ENCODE measurements around the gene HACD2. TPM values are rescaled to one million over a fixed set of nuclear protein-coding genes. Genes with fewer than 3 reads are reported as not detected.

The HACD2 gene
- polyA plus RNA-seq, 1 donor, result 53.6 TPM

DNA sequence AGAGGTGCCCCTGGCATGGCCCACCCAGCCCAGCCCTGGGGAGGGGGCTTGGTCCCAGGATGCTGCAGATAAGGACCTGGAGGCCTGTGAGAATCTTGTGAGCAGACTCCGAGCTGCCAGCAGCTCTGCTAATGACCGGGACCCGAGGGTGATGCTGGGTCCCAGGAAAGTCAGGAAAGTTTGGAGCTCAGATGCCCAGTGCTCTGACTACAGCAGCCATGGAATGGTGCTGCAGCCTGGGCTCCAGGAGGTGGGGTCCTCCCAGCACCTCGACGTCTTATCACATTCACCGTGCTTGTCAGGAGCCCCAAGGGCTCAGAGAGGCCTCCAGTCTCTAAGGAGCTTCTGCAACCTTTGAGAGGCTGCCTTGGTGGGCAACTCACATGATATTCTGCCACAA lies 101.7 kb downstream of the HACD2 start:
- no peak for DNase-seq

GRCh38 chr3:123481722-123482457 lies 103.0 kb downstream of the HACD2 start:
- DNase-seq, result no peak

DNA sequence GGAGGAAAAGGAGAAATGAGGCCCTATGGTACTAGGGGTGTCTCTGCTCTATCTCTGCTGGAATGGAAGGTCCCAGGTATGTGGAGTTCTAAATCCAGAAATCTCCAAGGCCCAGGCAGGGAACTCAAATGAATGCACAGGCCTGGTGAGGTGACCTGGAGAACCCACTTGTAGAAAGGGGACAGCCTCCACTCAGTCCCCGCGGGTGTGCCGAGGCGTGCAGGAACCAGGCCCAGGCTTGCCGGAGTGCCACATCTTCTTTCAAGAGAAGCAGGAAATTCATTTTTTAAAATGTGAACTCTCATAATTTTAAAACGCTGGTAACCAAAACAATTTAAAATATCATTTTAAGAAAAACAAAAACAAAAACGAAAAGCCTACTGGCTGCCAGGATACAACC lies 103.8 kb downstream of the HACD2 start:
- no peak for DNase-seq

DNA sequence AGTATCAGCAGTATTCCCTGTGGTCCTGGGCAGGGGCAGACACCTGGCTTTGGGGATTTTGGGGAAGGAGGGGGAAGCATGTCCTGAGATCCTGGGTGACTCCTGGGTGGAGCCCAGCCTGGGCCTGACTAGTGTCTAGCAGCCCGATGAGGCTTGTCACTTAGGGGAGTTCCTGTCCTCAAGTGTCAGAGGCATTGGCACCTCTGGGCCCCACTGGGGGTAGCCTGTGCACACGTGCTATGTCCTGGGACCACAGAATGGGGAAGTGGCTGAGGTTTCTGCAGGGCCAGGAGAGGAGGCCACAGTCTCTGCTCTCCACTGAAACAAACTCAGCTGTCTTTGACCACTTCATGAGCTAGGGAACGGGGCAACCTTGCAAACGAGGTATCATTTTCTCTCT lies 104.4 kb downstream of the HACD2 start:
- DNase-seq, result no peak

DNA sequence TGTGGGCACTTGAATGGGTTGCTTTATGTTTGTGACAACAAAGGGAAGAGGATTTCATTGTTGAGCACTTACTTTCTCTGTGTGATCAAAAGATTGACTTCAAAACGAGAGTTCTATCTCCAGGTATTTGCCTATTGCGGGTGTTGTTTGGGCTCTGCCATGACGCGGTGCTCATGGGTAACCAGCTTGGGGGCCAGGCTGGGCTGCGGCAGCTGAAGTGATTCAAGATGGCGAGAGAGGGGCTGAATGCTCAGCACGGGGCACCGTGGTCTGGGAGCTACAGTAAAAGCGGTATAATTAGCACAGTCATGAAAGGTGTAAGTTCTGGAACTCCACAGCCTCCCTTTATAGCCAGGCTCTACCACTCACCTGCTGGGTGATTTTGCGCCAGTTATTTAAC lies 105.0 kb downstream of the HACD2 start:
- no peak for DNase-seq

- no peak for DNase-seq
Observed at GRCh38 chr3:123478314-123478713, 106.5 kb downstream of the HACD2 start.

DNA sequence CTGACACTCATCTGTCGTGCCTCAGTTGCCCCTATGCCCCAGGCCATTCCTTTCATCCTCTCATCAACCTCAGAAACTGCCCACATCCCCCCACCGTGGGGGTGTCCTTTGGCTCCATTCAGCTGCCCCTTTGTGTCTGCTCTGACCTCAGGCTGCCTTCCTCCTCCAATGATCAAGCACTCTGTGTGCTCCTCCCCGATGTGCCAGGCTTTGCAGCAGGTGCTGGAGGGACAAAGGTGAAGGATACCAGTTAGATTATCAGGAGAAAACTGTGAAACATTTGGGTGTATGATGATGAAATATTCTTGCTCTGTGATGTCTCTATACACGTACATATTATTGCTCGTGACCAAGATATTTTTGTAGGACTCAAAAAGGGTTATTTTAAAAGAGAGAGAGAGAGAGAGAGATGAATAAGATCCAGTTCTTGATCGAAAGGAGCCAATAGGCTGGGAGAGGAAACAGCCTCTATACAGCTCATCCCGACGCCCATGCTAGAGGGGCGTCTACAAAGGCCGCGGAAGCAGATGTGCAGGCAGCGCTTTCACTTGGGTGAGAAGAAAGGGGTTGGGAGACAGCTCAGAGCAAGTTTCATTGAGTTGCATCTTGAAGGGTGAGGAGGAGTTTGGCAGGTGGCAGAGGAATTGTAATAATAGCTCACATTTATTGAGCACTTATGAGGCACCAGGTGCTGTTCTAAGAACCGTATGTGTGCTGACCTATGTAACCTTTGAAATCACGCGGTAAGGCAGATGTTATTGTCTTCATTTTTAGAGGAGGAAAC lies 107.7 kb downstream of the HACD2 start:
- DNase-seq, result no peak

DNA sequence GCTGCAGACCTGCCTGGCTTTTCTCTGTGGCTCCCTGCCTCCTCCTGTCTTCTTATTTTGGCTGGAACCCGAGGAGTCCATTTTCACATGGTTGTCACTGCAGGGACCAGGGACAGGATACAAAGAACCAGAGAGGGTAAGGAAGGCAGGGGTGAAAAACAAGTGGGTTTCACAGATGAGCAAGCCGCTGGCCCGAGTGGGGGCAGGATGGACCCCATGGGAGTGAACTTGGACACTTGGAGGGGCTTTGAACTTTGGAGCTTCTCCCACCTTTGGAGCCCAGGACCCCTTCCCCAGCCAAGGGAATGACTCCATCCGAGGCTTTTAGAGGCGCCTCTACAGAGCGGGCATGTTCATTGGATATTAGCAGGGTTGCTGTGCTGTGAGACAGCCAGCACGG lies 109.1 kb downstream of the HACD2 start:
- no peak for DNase-seq

DNA sequence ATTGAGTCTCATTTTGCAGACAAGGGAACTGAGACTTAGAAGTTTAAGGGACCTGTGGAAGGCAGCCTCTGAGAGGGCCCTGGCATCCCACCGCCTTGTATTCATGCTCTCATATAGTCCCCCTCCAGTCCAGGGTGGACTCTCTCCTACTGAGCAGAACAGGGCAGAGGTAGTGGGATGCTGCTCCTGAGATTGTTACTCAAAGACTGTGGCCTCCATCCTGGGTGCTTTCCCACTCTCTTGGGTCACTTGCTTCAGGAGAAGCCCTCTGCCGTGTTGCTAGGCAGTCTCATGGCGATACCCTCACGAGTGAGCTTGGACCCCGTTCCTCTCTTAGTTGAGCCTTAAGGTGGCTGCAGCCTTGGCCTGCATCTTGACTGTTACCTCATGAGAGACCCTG lies 113.7 kb downstream of the HACD2 start:
- no peak for DNase-seq

- no peak for DNase-seq
Observed at GRCh38 chr3:123469323-123469995, 115.4 kb downstream of the HACD2 start.

DNA sequence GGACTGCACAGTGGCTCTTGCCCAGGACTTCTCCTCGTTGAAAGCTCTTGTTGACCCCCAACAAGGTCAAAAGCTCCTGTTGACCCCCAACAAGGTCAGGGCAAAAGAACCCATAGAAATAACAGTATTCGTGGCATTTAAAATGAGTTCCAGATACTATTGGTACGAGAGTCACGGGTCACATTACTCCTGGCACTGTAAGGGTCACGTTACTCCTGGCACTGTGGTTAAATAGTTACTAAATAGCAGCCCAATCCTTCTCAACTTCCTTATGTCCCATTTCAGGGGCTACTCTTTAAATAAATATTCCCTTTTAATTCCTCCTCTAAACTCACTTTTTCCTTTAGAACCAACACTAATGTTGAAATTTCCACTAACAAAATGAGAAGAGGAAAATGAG lies 117.8 kb downstream of the HACD2 start:
- no peak for DNase-seq

- no peak for DNase-seq
Observed at GRCh38 chr3:123464211-123464610, 120.6 kb downstream of the HACD2 start.

DNA sequence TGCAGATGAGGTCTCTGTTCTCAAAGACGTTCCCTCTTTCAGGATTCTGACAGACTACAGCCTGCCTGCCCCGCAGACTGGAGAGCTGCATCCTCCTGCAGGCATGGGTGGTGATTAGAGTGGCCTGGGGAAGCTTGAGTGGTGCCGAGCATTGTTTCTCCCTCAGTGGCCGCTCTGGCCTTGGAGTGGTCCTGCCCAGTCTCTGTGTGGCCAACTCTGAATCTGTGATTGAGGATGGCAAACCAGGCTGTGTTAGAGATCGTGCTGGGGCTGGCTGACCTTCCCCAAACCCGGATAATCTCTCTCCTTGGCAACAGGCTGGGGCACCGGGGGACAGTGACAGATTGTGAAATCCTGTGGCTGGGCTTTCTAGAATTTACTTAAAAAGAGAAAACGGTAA lies 125.0 kb downstream of the HACD2 start:
- DNase-seq, result no peak

GRCh38 chr3:123458255-123458654 lies 126.6 kb downstream of the HACD2 start:
- no peak for DNase-seq

- no peak for DNase-seq
Observed at GRCh38 chr3:123457841-123458240, 127.0 kb downstream of the HACD2 start.

DNA sequence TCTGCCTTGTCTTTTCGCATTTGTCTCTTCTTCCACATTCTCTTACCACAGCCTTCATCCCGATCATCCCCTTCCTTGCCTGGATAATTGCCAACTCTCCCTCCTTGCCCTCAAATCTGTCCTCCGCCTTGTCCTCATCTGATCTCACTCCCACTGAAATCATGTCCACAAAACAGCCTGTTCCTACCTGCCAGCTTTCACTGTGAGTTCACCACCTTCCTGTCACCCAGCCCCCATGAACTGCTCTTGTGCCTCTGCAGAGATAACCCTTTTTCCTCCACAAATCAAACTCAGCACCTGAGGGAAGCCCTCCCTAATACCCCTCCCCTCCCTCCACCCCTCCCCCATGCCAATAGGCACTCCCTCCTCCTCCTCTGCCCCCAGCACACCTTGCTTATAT lies 131.2 kb downstream of the HACD2 start:
- DNase-seq, result no peak

GRCh38 chr3:123451186-123451585 lies 133.7 kb downstream of the HACD2 start:
- no peak for DNase-seq

DNA sequence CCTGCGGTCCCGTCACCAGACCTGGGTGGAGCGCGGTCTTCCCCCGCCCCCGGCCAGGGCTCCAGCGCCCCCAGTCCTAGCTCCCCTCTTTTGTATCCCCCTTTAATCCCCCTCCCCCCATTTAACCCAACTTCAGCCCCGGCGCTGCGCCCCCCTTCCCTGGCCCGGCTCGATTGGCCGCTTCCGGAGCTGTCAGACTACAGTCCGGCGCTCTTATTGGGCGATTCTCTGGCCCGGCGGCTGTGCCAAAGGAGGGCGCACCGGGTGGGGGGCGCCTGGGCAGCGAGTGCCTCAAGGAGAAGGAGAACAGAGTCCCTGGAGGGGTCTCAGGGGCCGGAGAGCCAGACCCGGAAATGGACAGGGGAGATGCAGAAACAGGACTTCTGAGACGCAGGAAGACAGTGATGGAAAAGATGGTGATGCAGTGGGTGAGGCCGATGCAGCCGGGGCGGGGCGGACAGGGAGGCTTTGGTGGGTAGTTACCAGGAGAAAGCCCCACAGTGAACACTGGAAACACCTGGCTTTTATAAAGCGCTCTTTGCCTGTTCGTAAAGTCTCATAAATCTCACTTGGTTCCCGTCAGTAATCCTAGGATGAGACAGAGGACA lies 134.8 kb downstream of the HACD2 start:
- DNase-seq, result peak; percentile 34

GRCh38 chr3:123449102-123449996 lies 135.5 kb downstream of the HACD2 start:
- no peak for DNase-seq

DNA sequence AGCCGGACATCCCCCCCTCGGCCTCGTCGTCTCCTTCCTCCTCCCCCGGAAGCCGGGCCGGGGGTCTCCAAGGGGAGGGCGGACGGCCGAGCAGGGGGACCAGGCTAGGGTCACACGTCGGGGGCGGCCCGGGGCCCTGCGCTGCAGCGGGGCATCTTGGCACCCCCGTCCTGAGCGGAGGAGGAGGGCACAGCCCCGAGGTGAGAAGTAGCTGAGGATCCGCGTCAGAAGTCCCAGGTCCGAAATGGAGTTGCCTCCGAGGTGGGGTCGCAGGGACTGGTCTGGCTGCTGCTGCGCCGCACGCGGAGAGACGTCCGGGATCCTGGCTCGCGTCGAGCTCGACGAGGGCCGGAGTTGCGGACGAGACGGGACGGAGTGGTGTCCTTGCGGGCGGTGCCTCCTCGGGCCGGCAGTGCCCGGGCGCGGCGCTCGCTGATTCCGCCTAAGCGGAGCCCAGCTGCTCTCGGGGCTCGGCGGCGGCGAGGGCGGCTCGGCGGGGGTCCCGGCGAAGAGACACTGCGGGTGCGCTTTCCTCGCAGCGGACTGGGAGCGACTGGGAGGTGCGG lies 136.2 kb downstream of the HACD2 start, which contains the start of gene ADCY5:
TSS of gene ADCY5 (minus strand) at position 555 of the 566 bp plus-strand sequence. CDS start at position 10, 545 bp downstream.
- DNase-seq, result no peak
